Thyroid gland (tissue), 4 donors: ENCODE measurements around the gene KCNJ12. TPM values are rescaled to one million over a fixed set of nuclear protein-coding genes. Genes with fewer than 3 reads are reported as not detected.
"Not testable (repeated sequence)": the region's sequence is repeated elsewhere in the genome, so short reads cannot be mapped to it uniquely, and the experiment has no call there.

Experiments used
- DNase-seq, 2 donors: peaks; one replicate each; pipeline ENCODE4 v3.0.0-alpha.2; 2019
- H3K27ac ChIP-seq, 3 donors: fragments of 200-600 bp; sonication (generic); 1 replicate in 2 of 3; 2 replicates in 1 of 3; pipeline ENCODE4 v1.5.1; 2016 to 2019; ENCODE audit warnings: mild to moderate bottlenecking in 1 of 3, moderate library complexity in 1 of 3
- H3K27me3 ChIP-seq: fragments of 200-600 bp; sonication (generic); one replicate; pipeline ENCODE4 v1.5.1; 2019
- H3K36me3 ChIP-seq, 2 donors: fragments of 200-600 bp; sonication (generic); one replicate each; pipeline ENCODE4 v1.5.1; 2016 to 2019
- H3K4me1 ChIP-seq, 2 donors: fragments of 200-600 bp; sonication (generic); one replicate each; pipeline ENCODE4 v1.5.1; 2017 to 2019
- H3K4me3 ChIP-seq, 3 donors: fragments of 200-600 bp; sonication (generic); replicated peaks in 1 of 3; 1 replicate in 2 of 3; 2 replicates in 1 of 3; pipeline ENCODE4 v1.5.1; 2016; ENCODE audit warnings: mild to moderate bottlenecking in 1 of 3
- H3K9me3 ChIP-seq: fragments of 200-600 bp; sonication (generic); one replicate; pipeline ENCODE4 v1.5.1; 2017
- POLR2A ChIP-seq, 2 donors: fragments of 450-650 bp; IDR thresholded peaks; one replicate each; pipeline ENCODE4 v1.6.1; 2017; ENCODE audit warnings: antibody characterized with exemption in 2 of 2, mild to moderate bottlenecking in 2 of 2, moderate library complexity in 1 of 2
- WGBS, 2 donors: methylation state at CpG; one replicate each; pipeline ENCODE4 v1.1.5; 2017; 5-methylcytosine and 5-hydroxymethylcytosine counted together
- intact Hi-C: fragments of 100-400 bp; cut with DNase I; formaldehyde crosslinking; loops from one replicate; pipeline ENCODE4 v1.15.1; 2023
- total RNA-seq, 4 donors: library from RNA; depleted of rRNA; stranded (reverse); fragments of >200 nt; gene quantifications; one replicate each; pipeline ENCODE4 v1.2.3, GENCODE V29; 2016
- TF ChIP-seq, protein P1 (sequence below), 6 experiments: fragments of 200-600 bp in 3 of 6; fragments of 450-650 bp in 3 of 6; sonication (generic) in 3 of 6; IDR thresholded peaks; one replicate each; pipeline ENCODE4 v1.5.1; 2016 to 2019; ENCODE audit warnings: antibody characterized with exemption in 6 of 6, mild to moderate bottlenecking in 2 of 6, inconsistent platforms in 1 of 6, moderate library complexity in 1 of 6

KCNJ12 gene
- total RNA-seq, 4 donors from 2014 or later = 0.56 to 2.7 (median 2.3) TPM

DNA sequence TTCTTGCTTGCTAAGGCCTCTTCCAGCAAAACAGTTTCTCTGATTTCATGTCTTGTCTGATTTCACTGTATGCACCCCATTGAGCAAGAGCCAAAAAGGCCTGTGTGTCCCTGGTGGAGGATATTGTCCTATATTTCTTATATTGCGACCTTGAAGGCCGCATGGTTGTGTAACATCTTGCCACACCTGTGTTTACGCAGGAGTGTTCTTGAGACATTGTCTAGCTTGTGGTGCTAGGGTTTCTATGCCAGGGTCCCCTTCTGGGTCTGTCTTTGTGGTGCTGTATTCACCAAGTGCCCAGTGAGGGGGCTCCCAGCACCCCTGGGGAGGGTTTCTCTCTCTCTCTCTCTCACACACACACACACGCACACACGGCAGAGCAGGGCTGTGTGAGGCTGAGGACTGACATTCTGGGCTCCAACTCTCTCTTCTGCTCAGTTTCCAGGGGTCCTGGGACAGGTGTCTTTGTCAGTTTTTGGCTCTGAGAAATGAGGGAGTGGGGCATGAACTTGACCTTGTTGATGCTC is 35.6 kb downstream of the KCNJ12 start:
- DNase-seq, H3K4me1 ChIP-seq, H3K4me3 ChIP-seq, H3K36me3 ChIP-seq, intact Hi-C loops, H3K27me3 ChIP-seq, H3K9me3 ChIP-seq, H3K27ac ChIP-seq: not testable (repeated sequence)
- WGBS, 2 donors = 88 to 89% methylated on average over 5 of the region's 5 CpGs

DNA sequence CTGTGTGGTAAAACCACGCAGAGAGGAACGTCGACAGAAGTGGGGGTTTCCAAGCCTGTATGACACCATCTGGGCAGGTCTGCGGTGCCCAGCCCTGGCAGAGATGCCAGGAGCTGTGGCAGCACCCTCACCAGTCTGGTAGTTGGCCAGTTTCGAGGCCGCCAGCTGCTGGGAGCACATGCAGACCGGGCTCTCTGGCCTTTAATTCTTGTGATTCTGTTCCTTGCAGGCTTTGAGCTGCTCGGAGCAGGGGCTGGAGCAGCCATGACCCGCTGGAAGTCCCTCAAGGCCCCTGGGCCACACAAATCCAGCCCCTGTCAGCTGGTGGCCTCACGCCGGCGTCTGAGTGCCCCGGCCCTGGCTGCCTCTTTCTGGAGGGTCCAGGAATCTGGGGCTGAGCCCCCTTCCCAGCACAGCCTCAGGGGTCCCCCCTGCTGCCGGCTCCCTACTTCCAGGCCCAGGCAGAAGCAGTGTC is 36.1 kb downstream of the KCNJ12 start:
- H3K4me1 ChIP-seq, DNase-seq, H3K27me3 ChIP-seq, H3K36me3 ChIP-seq, H3K4me3 ChIP-seq, H3K9me3 ChIP-seq, H3K27ac ChIP-seq, intact Hi-C loops: not testable (repeated sequence)
- WGBS, 2 donors = 66 to 100% methylated on average over 1 to 8 of the region's 14 CpGs

DNA sequence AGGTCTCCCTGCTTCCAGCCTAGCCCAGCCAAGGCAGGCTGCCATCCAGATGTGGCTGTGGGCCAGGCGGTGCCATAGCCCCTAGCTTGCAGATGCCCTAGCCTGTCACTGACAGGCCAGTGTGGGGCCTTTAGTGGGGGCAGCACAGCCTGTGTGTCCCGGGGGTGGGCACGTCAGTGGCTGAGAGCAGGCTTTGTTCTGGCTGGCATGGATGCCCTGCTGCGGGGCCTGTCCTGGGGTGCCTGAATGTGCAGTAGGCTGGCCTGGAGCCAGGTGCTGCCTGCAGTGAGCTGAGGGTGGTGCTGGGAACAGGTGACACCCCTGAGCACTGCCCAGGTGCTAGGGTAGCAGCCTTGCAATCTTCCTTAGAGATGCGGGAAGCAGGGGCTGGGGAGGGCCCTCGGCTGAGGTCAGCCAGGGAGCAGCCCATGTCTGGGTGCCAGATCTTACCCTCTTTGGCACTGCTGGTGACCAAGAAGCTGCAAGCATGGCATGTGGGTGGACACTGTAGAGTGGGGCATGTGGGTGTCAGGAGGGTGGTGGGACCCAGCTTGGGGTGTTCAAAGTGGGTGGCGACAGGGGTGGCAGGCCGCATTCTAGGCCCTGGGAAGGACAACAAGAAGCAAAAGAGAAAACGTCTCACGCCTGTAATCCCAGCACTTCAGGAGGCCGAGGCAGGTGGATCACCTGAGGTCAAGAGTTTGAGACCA is 37.6 kb downstream of the KCNJ12 start:
- H3K27me3 ChIP-seq, H3K4me1 ChIP-seq, H3K27ac ChIP-seq, DNase-seq, intact Hi-C loops, H3K9me3 ChIP-seq, H3K36me3 ChIP-seq, H3K4me3 ChIP-seq: not testable (repeated sequence)
- 72 to 87% methylated on average over 4 to 6 of the region's 11 CpGs for WGBS, 2 donors

DNA sequence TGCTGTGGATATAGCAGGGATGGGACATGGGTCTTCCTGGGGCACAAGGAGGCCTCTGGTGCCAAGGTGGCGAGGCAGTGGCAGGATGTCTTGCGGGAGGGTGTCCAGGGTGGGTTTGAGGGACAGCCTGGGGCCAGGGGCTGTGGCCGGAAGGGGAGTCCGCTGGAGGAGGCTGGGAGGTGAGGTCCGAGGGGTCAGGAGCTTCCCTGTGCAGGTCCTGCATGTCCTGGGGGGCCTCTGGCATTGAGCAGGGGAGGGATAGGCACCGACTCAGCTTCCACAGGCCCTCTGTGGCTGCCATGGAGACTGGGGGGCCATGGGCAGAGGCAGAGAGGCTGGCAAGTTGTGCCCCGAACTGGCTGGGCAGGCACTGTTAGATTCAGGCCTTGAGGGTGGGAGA is 38.5 kb downstream of the KCNJ12 start:
- H3K4me3 ChIP-seq, H3K27me3 ChIP-seq, H3K4me1 ChIP-seq, intact Hi-C loops, H3K9me3 ChIP-seq, DNase-seq, H3K36me3 ChIP-seq, H3K27ac ChIP-seq: not testable (repeated sequence)
- 75 to 82% methylated on average over 7 of the region's 7 CpGs for WGBS, 2 donors

DNA sequence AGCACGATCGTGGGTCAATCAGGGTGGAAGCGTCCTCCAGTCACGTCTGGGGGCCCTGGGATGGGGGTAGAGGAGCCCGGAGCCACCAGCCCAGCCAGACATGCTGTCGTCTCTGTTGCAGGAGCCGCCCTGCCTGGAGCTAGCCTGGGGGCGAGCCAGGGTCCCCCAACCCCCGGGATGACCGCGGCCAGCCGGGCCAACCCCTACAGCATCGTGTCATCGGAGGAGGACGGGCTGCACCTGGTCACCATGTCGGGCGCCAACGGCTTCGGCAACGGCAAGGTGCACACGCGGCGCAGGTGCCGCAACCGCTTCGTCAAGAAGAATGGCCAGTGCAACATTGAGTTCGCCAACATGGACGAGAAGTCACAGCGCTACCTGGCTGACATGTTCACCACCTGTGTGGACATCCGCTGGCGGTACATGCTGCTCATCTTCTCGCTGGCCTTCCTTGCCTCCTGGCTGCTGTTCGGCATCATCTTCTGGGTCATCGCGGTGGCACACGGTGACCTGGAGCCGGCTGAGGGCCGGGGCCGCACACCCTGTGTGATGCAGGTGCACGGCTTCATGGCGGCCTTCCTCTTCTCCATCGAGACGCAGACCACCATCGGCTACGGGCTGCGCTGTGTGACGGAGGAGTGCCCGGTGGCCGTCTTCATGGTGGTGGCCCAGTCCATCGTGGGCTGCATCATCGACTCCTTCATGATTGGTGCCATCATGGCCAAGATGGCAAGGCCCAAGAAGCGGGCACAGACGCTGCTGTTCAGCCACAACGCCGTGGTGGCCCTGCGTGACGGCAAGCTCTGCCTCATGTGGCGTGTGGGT is 39.2 kb downstream of the KCNJ12 start:
- DNase-seq, H3K4me1 ChIP-seq, H3K9me3 ChIP-seq, H3K4me3 ChIP-seq, H3K36me3 ChIP-seq, H3K27ac ChIP-seq, H3K27me3 ChIP-seq, intact Hi-C loops: not testable (repeated sequence)
- 88 to 89% methylated on average over 40 to 44 of the region's 58 CpGs for WGBS, 2 donors

DNA sequence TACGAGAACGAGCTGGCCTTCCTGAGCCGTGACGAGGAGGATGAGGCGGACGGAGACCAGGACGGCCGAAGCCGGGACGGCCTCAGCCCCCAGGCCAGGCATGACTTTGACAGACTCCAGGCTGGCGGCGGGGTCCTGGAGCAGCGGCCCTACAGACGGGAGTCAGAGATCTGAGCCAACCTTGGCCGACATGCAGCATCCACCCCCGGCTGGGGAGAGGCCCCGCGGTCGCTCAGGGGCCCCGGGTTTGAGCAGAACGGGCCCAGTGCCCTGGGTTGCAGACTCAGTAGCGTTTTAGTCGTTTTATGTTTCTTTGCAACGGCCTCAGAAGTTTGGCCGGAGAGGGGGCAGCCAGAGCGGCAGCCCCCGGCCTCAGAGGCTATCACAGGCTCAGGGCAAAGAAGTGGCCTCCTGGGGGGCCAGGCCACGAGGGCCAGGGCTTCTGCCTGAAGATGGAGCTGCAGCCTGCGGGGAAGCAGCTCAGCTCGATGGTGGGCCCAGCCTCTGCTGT is 40.4 kb downstream of the KCNJ12 start:
- DNase-seq, H3K27ac ChIP-seq, H3K4me1 ChIP-seq, H3K27me3 ChIP-seq, H3K4me3 ChIP-seq, H3K36me3 ChIP-seq, intact Hi-C loops, H3K9me3 ChIP-seq: not testable (repeated sequence)
- 71 to 79% methylated on average over 20 to 27 of the region's 30 CpGs for WGBS, 2 donors

DNA sequence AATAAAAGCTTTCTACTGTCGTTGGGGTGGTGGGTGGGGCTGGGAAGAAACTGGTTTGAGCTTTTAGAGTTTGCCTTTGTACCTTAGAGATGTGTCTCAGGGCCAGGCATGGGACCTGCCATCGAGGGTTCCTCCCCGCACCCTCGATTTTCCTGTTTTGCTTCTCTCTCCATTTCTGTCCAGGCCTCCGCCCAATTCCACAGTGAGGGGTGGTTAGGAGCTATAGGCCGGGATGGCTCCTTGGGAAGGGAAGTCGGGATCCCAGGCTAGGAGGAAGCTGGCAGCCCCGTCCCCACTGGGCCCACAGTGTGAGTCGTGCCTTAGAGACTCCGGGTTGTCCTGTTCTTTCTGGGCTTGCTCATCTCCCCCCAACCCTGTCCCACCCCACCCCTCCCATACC is 41.2 kb downstream of the KCNJ12 start:
- H3K4me1 ChIP-seq, DNase-seq, H3K4me3 ChIP-seq, intact Hi-C loops, H3K27ac ChIP-seq, H3K36me3 ChIP-seq, H3K27me3 ChIP-seq, H3K9me3 ChIP-seq: not testable (repeated sequence)
- 84 to 94% methylated on average over 10 of the region's 10 CpGs for WGBS, 2 donors

DNA sequence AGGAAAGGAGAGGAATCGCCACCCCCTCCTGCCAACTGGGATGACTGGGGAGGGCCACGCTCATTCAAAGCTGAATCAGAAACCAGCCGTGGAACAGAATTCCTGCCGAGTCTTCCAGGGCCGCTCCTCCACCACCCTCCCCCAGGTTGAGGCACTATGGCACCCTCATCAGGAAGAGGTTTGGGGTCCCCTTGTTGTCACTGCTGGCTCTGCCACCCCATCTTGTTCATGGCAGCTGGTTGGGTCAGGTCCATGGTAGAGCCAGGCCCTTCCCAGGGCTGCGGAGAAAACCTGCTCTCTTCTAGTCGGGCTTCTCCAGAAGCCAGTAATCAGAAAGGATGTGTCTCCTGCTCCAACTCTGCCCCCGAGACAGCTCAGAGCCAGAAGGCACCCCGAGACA is 41.8 kb downstream of the KCNJ12 start:
- intact Hi-C loops = no loop called here
- no peak overlapping the region for H3K27ac ChIP-seq
- H3K27me3 ChIP-seq = no peaks in the 10 kb centered on the region
- H3K4me3 ChIP-seq = no peak overlapping the region
- no peaks in the 10 kb centered on the region for H3K36me3 ChIP-seq
- no peaks in the 10 kb centered on the region for H3K4me1 ChIP-seq
- DNase-seq = no peak
- no peaks in the 10 kb centered on the region for H3K9me3 ChIP-seq
- no peak for TF ChIP-seq POLR2A (IDR thresholded peaks at IDR 0.05)
- TF ChIP-seq, protein P1, sequence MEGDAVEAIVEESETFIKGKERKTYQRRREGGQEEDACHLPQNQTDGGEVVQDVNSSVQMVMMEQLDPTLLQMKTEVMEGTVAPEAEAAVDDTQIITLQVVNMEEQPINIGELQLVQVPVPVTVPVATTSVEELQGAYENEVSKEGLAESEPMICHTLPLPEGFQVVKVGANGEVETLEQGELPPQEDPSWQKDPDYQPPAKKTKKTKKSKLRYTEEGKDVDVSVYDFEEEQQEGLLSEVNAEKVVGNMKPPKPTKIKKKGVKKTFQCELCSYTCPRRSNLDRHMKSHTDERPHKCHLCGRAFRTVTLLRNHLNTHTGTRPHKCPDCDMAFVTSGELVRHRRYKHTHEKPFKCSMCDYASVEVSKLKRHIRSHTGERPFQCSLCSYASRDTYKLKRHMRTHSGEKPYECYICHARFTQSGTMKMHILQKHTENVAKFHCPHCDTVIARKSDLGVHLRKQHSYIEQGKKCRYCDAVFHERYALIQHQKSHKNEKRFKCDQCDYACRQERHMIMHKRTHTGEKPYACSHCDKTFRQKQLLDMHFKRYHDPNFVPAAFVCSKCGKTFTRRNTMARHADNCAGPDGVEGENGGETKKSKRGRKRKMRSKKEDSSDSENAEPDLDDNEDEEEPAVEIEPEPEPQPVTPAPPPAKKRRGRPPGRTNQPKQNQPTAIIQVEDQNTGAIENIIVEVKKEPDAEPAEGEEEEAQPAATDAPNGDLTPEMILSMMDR (IDR thresholded peaks at IDR 0.05) = no peak
- WGBS, 2 donors = 97 to 99% methylated on average over 6 to 8 of the region's 9 CpGs
